Neural cell (in vitro differentiated cells): ENCODE results near the gene SDK1.

Experiments
- EP300 ChIP-seq: fragments of 450-650 bp; conservative IDR thresholded peaks from 2 replicates; pipeline ENCODE4 v1.6.1; 2014; ENCODE audit warnings: antibody characterized with exemption, mild to moderate bottlenecking, moderate library complexity; ENCODE audit not compliant: poor library complexity, severe bottlenecking
- EZH2 ChIP-seq: fragments of 200-600, 300-800 bp; shearing (Covaris generic), sonication (generic); IDR thresholded peaks from 2 replicates; pipeline ENCODE4 v1.6.1; 2014; ENCODE audit warnings: antibody characterized with exemption, low read length, borderline replicate concordance, mild to moderate bottlenecking; ENCODE audit not compliant: insufficient read depth, poor library complexity, severe bottlenecking
- POLR2AphosphoS5 ChIP-seq: IDR thresholded peaks from 2 replicates; pipeline ENCODE4 v1.6.1; 2012
- RAD21 ChIP-seq: fragments of 450-650 bp; conservative IDR thresholded peaks from 2 replicates; pipeline ENCODE4 v1.6.1; 2014; ENCODE audit warnings: antibody characterized with exemption, mild to moderate bottlenecking, moderate library complexity
- SMC3 ChIP-seq: fragments of 450-650 bp; conservative IDR thresholded peaks from 2 replicates; pipeline ENCODE4 v1.6.1; 2014; ENCODE audit warnings: antibody characterized with exemption, mild to moderate bottlenecking, moderate library complexity; ENCODE audit not compliant: poor library complexity
- TAF1 ChIP-seq: IDR thresholded peaks from 2 replicates; pipeline ENCODE4 v1.6.1; 2012; ENCODE audit warnings: low read depth
- TF ChIP-seq, protein P1 (sequence below): fragments of 450-650 bp; IDR thresholded peaks from 2 replicates; pipeline ENCODE4 v1.5.1; 2014; ENCODE audit warnings: antibody characterized with exemption, mild to moderate bottlenecking, moderate library complexity; ENCODE audit not compliant: poor library complexity, severe bottlenecking
- TF ChIP-seq, protein P2 (sequence below): IDR thresholded peaks from 2 replicates; pipeline ENCODE4 v1.6.1; 2012; ENCODE audit warnings: borderline replicate concordance

DNA sequence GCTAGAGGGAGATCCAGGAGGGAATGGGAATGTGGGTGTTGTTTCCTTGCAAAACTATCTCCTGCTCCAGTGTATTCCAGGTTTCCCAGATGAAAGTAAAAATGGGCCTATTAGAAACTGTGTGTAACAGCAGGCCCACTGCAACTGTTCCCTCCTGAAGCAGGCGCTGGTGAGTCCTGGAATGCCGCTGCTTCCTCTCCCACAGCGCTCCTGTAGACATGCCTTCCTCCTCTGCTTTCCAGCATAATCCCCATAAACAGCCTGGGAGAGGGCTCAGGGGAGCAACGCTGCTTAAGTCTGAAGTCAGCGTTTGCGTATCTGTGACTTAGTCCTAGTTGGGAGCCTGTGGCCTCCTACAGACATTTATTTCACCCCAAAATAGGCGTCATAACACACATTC, 830.0 kb downstream of the SDK1 start:
- TF ChIP-seq, protein P1, sequence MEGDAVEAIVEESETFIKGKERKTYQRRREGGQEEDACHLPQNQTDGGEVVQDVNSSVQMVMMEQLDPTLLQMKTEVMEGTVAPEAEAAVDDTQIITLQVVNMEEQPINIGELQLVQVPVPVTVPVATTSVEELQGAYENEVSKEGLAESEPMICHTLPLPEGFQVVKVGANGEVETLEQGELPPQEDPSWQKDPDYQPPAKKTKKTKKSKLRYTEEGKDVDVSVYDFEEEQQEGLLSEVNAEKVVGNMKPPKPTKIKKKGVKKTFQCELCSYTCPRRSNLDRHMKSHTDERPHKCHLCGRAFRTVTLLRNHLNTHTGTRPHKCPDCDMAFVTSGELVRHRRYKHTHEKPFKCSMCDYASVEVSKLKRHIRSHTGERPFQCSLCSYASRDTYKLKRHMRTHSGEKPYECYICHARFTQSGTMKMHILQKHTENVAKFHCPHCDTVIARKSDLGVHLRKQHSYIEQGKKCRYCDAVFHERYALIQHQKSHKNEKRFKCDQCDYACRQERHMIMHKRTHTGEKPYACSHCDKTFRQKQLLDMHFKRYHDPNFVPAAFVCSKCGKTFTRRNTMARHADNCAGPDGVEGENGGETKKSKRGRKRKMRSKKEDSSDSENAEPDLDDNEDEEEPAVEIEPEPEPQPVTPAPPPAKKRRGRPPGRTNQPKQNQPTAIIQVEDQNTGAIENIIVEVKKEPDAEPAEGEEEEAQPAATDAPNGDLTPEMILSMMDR: no peak
- TF ChIP-seq SMC3 (no peak), EZH2 (no peak), EP300 (no peak), RAD21 (no peak), TAF1 (no peak), POLR2AphosphoS5 (no peak)
- TF ChIP-seq, protein P2, sequence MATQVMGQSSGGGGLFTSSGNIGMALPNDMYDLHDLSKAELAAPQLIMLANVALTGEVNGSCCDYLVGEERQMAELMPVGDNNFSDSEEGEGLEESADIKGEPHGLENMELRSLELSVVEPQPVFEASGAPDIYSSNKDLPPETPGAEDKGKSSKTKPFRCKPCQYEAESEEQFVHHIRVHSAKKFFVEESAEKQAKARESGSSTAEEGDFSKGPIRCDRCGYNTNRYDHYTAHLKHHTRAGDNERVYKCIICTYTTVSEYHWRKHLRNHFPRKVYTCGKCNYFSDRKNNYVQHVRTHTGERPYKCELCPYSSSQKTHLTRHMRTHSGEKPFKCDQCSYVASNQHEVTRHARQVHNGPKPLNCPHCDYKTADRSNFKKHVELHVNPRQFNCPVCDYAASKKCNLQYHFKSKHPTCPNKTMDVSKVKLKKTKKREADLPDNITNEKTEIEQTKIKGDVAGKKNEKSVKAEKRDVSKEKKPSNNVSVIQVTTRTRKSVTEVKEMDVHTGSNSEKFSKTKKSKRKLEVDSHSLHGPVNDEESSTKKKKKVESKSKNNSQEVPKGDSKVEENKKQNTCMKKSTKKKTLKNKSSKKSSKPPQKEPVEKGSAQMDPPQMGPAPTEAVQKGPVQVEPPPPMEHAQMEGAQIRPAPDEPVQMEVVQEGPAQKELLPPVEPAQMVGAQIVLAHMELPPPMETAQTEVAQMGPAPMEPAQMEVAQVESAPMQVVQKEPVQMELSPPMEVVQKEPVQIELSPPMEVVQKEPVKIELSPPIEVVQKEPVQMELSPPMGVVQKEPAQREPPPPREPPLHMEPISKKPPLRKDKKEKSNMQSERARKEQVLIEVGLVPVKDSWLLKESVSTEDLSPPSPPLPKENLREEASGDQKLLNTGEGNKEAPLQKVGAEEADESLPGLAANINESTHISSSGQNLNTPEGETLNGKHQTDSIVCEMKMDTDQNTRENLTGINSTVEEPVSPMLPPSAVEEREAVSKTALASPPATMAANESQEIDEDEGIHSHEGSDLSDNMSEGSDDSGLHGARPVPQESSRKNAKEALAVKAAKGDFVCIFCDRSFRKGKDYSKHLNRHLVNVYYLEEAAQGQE: no peak
